ENCODE data around the gene NPR3. TPM values are rescaled to one million over a fixed set of nuclear protein-coding genes. Genes with fewer than 3 reads are reported as not detected.

The NPR3 gene
- total and polyA plus RNA-seq, 2 donors (not counting 3 experiments of a cell fraction or from before 2014, with no cell fraction given), result 0.01 to 0.53 TPM

DNA sequence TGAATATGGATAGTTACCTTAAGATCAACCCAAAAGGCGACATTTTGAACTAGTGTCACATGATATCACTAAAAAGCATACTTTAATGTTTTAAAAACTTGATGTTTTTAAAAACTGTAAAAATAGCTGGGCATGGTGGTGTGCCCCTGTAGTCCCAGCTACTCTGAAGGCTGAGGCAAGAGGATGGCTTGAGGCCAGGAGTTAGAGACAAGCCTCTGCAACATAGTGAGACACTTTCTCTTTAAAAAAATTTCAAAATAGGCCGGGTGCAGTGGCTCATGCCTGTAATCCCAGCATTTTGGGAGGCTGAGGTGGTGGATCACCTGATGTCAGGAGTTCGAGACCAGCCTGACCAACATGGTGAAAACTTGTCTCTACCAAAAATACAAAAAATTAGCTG is 129.5 kb downstream of the NPR3 start:
- TF ChIP-seq FOS (IDR thresholded peaks at IDR 0.05; ENCODE audit: borderline replicate concordance, insufficient read depth, low read length) (no peak), EZH2 (IDR thresholded peaks at IDR 0.05; ENCODE audit: borderline replicate concordance, low read depth, low read length, severe bottlenecking) (no peak), JUN (IDR thresholded peaks at IDR 0.05; ENCODE audit: borderline replicate concordance, insufficient read depth, insufficient read length, low read depth) (no peak), POLR2A (IDR thresholded peaks at IDR 0.05; ENCODE audit: low read depth, low read length) (no peak), POLR2AphosphoS5 (IDR thresholded peaks at IDR 0.05; ENCODE audit: insufficient read depth, low read depth, low read length) (no peak), GATA2 (IDR thresholded peaks at IDR 0.05; ENCODE audit: insufficient read depth, insufficient read length, low read depth, low read length) (no peak), MYC (IDR thresholded peaks at IDR 0.05; ENCODE audit: low read depth, low read length) (no peak)
- TF ChIP-seq, protein P1, sequence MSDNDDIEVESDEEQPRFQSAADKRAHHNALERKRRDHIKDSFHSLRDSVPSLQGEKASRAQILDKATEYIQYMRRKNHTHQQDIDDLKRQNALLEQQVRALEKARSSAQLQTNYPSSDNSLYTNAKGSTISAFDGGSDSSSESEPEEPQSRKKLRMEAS (IDR thresholded peaks at IDR 0.05; ENCODE audit: insufficient read depth, insufficient read length), result no peak
- TF ChIP-seq, protein P2, sequence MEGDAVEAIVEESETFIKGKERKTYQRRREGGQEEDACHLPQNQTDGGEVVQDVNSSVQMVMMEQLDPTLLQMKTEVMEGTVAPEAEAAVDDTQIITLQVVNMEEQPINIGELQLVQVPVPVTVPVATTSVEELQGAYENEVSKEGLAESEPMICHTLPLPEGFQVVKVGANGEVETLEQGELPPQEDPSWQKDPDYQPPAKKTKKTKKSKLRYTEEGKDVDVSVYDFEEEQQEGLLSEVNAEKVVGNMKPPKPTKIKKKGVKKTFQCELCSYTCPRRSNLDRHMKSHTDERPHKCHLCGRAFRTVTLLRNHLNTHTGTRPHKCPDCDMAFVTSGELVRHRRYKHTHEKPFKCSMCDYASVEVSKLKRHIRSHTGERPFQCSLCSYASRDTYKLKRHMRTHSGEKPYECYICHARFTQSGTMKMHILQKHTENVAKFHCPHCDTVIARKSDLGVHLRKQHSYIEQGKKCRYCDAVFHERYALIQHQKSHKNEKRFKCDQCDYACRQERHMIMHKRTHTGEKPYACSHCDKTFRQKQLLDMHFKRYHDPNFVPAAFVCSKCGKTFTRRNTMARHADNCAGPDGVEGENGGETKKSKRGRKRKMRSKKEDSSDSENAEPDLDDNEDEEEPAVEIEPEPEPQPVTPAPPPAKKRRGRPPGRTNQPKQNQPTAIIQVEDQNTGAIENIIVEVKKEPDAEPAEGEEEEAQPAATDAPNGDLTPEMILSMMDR (IDR thresholded peaks at IDR 0.05; ENCODE audit: extremely low read depth in 1 of 2, insufficient read depth in 1 of 2, low read depth in 1 of 2, low read length in 2 of 2), result no peak
- no peaks in the 10 kb centered on the region for H3K79me2 ChIP-seq (ENCODE audit: control insufficient read depth, insufficient read depth, low read length)
- DNase-seq (ENCODE audit: low read depth, low spot score), result no peak
- no peak overlapping the region for H2AFZ ChIP-seq (ENCODE audit: low read depth, low read length)
- dilution Hi-C loops (cut with MboI; ENCODE audit: extremely low pct_ligation_motif_present, low sequenced_read_pairs) (no loop called here), intact Hi-C loops (cut with micrococcal nuclease) (no loop called here)
- H3K9me1 ChIP-seq (replicated peaks; ENCODE audit: control insufficient read depth, extremely low read depth, insufficient read depth, low read length), result no peaks in the 10 kb centered on the region
- no peaks in the 10 kb centered on the region for H4K20me1 ChIP-seq (replicated peaks; ENCODE audit: control insufficient read depth, extremely low read depth, insufficient read depth, low read length)
- no TSS peak for BruUV-seq (replicated peaks)
- FAIRE-seq, result no peak
- POLR2A ChIA-PET, result no interaction called here
- no peak overlapping the region for H3K4me2 ChIP-seq (ENCODE audit: insufficient read depth, low read length)
- H3K9ac ChIP-seq (replicated peaks; ENCODE audit: extremely low read depth, insufficient read depth, low read length), result no peak overlapping the region
- H3K27ac ChIP-seq (ENCODE audit: insufficient read depth, low read depth, low read length), result no peak overlapping the region
- CTCF ChIA-PET, result no interaction called here
- H3K36me3 ChIP-seq (ENCODE audit: control insufficient read depth in 2 of 2, extremely low read depth in 1 of 2, insufficient read depth in 2 of 2, low read length in 2 of 2), result no peaks in the 10 kb centered on the region
- no peaks in the 10 kb centered on the region for H3K4me1 ChIP-seq (ENCODE audit: control insufficient read depth, extremely low read depth, insufficient read depth, low read length)
- H3K9me3 ChIP-seq (replicated peaks; ENCODE audit: control insufficient read depth, insufficient read depth, low read length), result no peaks in the 10 kb centered on the region
- H3K27me3 ChIP-seq (ENCODE audit: control insufficient read depth in 2 of 2, insufficient read depth in 2 of 2, low read length in 2 of 2), result no peaks in the 10 kb centered on the region
- H3K4me3 ChIP-seq (replicated peaks in 1 of 3; ENCODE audit: insufficient read depth in 1 of 3, low read depth in 1 of 3, low read length in 3 of 3), result no peak overlapping the region

Other genes starting within 250 kb of the NPR3 start
- 246 and 252 TPM in 2 replicates for gene SUB1, start 125.8 kb upstream of the NPR3 start, total RNA-seq
- gene SUB1, start 125.8 kb upstream of the NPR3 start, polyA plus RNA-seq, result 43.1 and 60.1 TPM in 2 replicates

Measured in endothelial cell of umbilical vein (primary cell).